SK-N-SH treated with all-trans-retinoic acid at 6 μM for 48 hours (cell line): ENCODE data around the gene C15orf39.

Experiments
- ATAC-seq: fragments of 200-7000 bp; cut with Tn5 transposase; 3 replicates; pipeline ENCODE4 v1.9.1; 2020; ENCODE audit warnings: mild to moderate bottlenecking, moderate library complexity
- ARNTL ChIP-seq: fragments of 450-650 bp; formaldehyde crosslinking; IDR thresholded peaks from 2 replicates; pipeline ENCODE4 v1.5.0; 2020; ENCODE audit warnings: low read depth, mild to moderate bottlenecking, moderate library complexity, borderline replicate concordance
- BACH2 ChIP-seq: fragments of 250-450 bp; sonication (Bioruptor Pico); IDR thresholded peaks from 2 replicates; pipeline ENCODE4 v1.9.0; 2021; ENCODE audit warnings: mild to moderate bottlenecking, borderline replicate concordance
- CSDC2 ChIP-seq: fragments of 250-450 bp; sonication (Bioruptor Pico); IDR thresholded peaks from 2 replicates; pipeline ENCODE4 v1.5.0; 2020; ENCODE audit warnings: mild to moderate bottlenecking, moderate library complexity
- CSRNP3 ChIP-seq: fragments of 250-450 bp; sonication (Bioruptor Pico); IDR thresholded peaks from 2 replicates; pipeline ENCODE4 v1.5.1; 2021; ENCODE audit warnings: mild to moderate bottlenecking, moderate library complexity
- ESRRG ChIP-seq: fragments of 250-450 bp; sonication (Bioruptor Pico); IDR thresholded peaks from 2 replicates; pipeline ENCODE4 v1.6.1; 2021; ENCODE audit warnings: mild to moderate bottlenecking
- GLIS3 ChIP-seq: fragments of 250-450 bp; sonication (Bioruptor Pico); IDR thresholded peaks from 2 replicates; pipeline ENCODE4 v1.5.0; 2020; ENCODE audit warnings: mild to moderate bottlenecking, moderate library complexity
- ISL1 ChIP-seq: fragments of 250-450 bp; sonication (Bioruptor Pico); IDR thresholded peaks from 2 replicates; pipeline ENCODE4 v2.1.2; 2022; ENCODE audit warnings: mild to moderate bottlenecking, moderate library complexity
- OSR1 ChIP-seq: fragments of 250-450 bp; sonication (Bioruptor Pico); IDR thresholded peaks from 2 replicates; pipeline ENCODE4 v1.8.0; 2022; ENCODE audit warnings: moderate library complexity, mild to moderate bottlenecking, inconsistent platforms
- PATZ1 ChIP-seq: fragments of 250-450 bp; sonication (Bioruptor Pico); IDR thresholded peaks from 2 replicates; pipeline ENCODE4 v1.8.0; 2020; ENCODE audit warnings: mild to moderate bottlenecking, moderate library complexity, borderline replicate concordance
- PPARA ChIP-seq: fragments of 250-450 bp; sonication (Bioruptor Pico); IDR thresholded peaks from 2 replicates; pipeline ENCODE4 v1.5.0; 2020; ENCODE audit warnings: mild to moderate bottlenecking, borderline replicate concordance
- RARB ChIP-seq: fragments of 250-450 bp; sonication (Bioruptor Pico); IDR thresholded peaks from 2 replicates; pipeline ENCODE4 v1.8.0; 2021; ENCODE audit warnings: mild to moderate bottlenecking, moderate library complexity
- TCF4 ChIP-seq: fragments of 250-450 bp; sonication (Bioruptor Pico); IDR thresholded peaks from 2 replicates; pipeline ENCODE4 v1.8.0; 2021; ENCODE audit warnings: mild to moderate bottlenecking, moderate library complexity, borderline replicate concordance
- TOX ChIP-seq: fragments of 250-450 bp; sonication (Bioruptor Pico); IDR thresholded peaks from 2 replicates; pipeline ENCODE4 v1.8.0; 2021; ENCODE audit warnings: mild to moderate bottlenecking, moderate library complexity, borderline replicate concordance
- TSHZ2 ChIP-seq: fragments of 250-450 bp; sonication (Bioruptor Pico); IDR thresholded peaks from 2 replicates; pipeline ENCODE4 v1.5.0; 2020; ENCODE audit warnings: mild to moderate bottlenecking, moderate library complexity
- ZC3H10 ChIP-seq: fragments of 250-450 bp; sonication (Bioruptor Pico); IDR thresholded peaks from 2 replicates; pipeline ENCODE4 v1.5.1; 2021; ENCODE audit warnings: mild to moderate bottlenecking, moderate library complexity
- ZFP30 ChIP-seq: fragments of 450-650 bp; formaldehyde crosslinking; IDR thresholded peaks from 2 replicates; pipeline ENCODE4 v1.5.0; 2022; ENCODE audit warnings: mild to moderate bottlenecking, moderate library complexity
- ZNF565 ChIP-seq: fragments of 450-650 bp; formaldehyde crosslinking; conservative IDR thresholded peaks from 2 replicates; pipeline ENCODE4 v1.5.0; 2020; ENCODE audit warnings: low read depth, mild to moderate bottlenecking, moderate library complexity
- ZNF70 ChIP-seq: fragments of 450-650 bp; formaldehyde crosslinking; IDR thresholded peaks from 2 replicates; pipeline ENCODE4 v1.5.0; 2020; ENCODE audit warnings: mild to moderate bottlenecking, moderate library complexity
- ZNF8 ChIP-seq: fragments of 450-650 bp; formaldehyde crosslinking; IDR thresholded peaks from 2 replicates; pipeline ENCODE4 v1.5.0; 2020; ENCODE audit warnings: mild to moderate bottlenecking, moderate library complexity
- TF ChIP-seq, protein P1 (sequence below): fragments of 250-450 bp; sonication (Bioruptor Pico); IDR thresholded peaks from 2 replicates; pipeline ENCODE4 v1.8.0; 2021; ENCODE audit warnings: low read depth, mild to moderate bottlenecking, moderate library complexity, borderline replicate concordance

Gene C15orf39

GRCh38 chr15:75170203-75170602, 31.5 kb upstream of the C15orf39 start (continued):
- TF ChIP-seq RARB (CRISPR knock-in tag) (no peak), ISL1 (CRISPR knock-in tag) (no peak), CSRNP3 (CRISPR knock-in tag) (no peak), TCF4 (CRISPR knock-in tag) (no peak)

- peak; percentile 51 for ATAC-seq
- TF ChIP-seq ZNF70 (no peak), ARNTL (CRISPR knock-in tag) (no peak), ZC3H10 (CRISPR knock-in tag) (no peak), OSR1 (CRISPR knock-in tag) (no peak), TSHZ2 (CRISPR knock-in tag) (no peak), TOX (CRISPR knock-in tag) (no peak), ZFP30 (CRISPR knock-in tag) (no peak), ZNF8 (no peak), PPARA (CRISPR knock-in tag) (no peak), PATZ1 (CRISPR knock-in tag) (no peak), ZNF565 (no peak), ESRRG (CRISPR knock-in tag) (no peak), BACH2 (CRISPR knock-in tag) (no peak), TCF4 (CRISPR knock-in tag) (no peak), ISL1 (CRISPR knock-in tag) (no peak), CSRNP3 (CRISPR knock-in tag) (no peak), GLIS3 (no peak)
- TF ChIP-seq, protein P1, sequence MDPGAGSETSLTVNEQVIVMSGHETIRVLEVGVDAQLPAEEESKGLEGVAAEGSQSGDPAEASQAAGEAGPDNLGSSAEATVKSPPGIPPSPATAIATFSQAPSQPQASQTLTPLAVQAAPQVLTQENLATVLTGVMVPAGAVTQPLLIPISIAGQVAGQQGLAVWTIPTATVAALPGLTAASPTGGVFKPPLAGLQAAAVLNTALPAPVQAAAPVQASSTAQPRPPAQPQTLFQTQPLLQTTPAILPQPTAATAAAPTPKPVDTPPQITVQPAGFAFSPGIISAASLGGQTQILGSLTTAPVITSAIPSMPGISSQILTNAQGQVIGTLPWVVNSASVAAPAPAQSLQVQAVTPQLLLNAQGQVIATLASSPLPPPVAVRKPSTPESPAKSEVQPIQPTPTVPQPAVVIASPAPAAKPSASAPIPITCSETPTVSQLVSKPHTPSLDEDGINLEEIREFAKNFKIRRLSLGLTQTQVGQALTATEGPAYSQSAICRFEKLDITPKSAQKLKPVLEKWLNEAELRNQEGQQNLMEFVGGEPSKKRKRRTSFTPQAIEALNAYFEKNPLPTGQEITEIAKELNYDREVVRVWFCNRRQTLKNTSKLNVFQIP = no peak
These were observed 30.9 kb upstream of the C15orf39 start for GRCh38 chr15:75170711-75171341.

- ATAC-seq = peak; percentile 59
These were observed 30.3 kb upstream of the C15orf39 start for GRCh38 chr15:75171408-75171807.

More at GRCh38 chr15:75171408-75171807, 30.3 kb upstream of the C15orf39 start:
- no peak for TF ChIP-seq RARB (CRISPR knock-in tag)
- TF ChIP-seq GLIS3 = no peak
- no peak for TF ChIP-seq TCF4 (CRISPR knock-in tag)
- no peak for TF ChIP-seq CSDC2 (CRISPR knock-in tag)
- TF ChIP-seq ESRRG (CRISPR knock-in tag) = no peak
